NB4 (cell line): ENCODE results near the gene CXCL12.

Experiments used
- MAX ChIP-seq: IDR thresholded peaks from 2 replicates; pipeline ENCODE4 v1.6.1; 2011; ENCODE audit warnings: low read depth, low read length
- POLR2A ChIP-seq: IDR thresholded peaks from 2 replicates; pipeline ENCODE4 v1.6.1; 2011; ENCODE audit warnings: mild to moderate bottlenecking; ENCODE audit not compliant: insufficient read length; ENCODE audit errors: extremely low read depth
- TF ChIP-seq, protein P1 (sequence below): IDR thresholded peaks from one replicate; pipeline ENCODE4 v1.5.1; 2012; ENCODE audit warnings: low read depth, low read length

DNA sequence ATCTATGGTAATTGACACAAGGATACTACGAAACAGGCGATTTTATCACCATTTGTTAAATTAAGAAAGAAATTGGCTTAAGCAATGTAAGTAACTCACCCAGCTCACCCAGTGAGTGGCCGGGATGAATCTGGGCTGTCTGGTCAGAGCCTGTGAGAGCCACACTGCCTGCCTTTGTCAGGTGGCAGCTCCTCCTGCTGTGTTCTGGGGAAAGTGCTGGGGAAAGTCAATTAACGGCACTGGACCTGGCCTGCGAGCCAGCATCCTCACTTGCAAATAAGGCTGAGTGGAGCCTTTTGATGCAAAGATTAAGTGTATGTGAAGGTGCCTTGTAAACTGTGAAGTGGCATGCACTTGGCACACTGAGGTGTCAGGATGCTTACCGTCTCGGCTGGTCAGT, 13.4 kb upstream of the CXCL12 start:
- TF ChIP-seq, protein P1, sequence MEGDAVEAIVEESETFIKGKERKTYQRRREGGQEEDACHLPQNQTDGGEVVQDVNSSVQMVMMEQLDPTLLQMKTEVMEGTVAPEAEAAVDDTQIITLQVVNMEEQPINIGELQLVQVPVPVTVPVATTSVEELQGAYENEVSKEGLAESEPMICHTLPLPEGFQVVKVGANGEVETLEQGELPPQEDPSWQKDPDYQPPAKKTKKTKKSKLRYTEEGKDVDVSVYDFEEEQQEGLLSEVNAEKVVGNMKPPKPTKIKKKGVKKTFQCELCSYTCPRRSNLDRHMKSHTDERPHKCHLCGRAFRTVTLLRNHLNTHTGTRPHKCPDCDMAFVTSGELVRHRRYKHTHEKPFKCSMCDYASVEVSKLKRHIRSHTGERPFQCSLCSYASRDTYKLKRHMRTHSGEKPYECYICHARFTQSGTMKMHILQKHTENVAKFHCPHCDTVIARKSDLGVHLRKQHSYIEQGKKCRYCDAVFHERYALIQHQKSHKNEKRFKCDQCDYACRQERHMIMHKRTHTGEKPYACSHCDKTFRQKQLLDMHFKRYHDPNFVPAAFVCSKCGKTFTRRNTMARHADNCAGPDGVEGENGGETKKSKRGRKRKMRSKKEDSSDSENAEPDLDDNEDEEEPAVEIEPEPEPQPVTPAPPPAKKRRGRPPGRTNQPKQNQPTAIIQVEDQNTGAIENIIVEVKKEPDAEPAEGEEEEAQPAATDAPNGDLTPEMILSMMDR: no peak
- TF ChIP-seq POLR2A (no peak), MAX (no peak)
